Epithelial cell of esophagus (primary cell): Measurements from ENCODE around the gene KATNAL1.

Source experiments
- DNase-seq: peaks from one replicate; pipeline ENCODE4 v3.0.0; 2010; ENCODE audit warnings: low read depth
- H3K4me3 ChIP-seq: 2 replicates; pipeline ENCODE4 v1.5.1; 2011; ENCODE audit warnings: mild to moderate bottlenecking, low read length, control low read depth
- CTCF ChIP-seq: IDR thresholded peaks from 2 replicates; pipeline ENCODE4 v1.5.1; 2011; ENCODE audit warnings: low read depth, mild to moderate bottlenecking, low read length, control low read depth, inconsistent platforms; ENCODE audit not compliant: insufficient read depth; ENCODE audit errors: missing control alignments

KATNAL1 gene

DNA sequence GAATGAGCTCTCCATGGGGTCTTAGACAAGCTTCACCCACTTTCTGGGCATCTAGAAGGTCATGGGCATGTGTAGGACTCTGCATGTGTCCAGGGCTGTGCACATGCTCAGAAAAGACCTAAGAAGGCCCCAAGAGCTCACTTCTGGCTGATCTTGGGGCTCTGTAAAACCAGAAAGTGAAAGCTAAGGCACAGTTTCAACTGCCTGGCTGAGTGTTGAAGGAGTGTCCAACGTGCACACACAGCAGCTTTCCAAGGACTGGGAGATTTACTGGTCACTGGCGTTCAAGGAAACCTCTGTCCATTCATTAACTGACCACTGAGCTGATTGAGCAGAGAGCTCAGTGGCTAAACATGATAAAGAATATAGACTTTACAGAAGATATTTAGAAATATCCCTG lies 137.9 kb downstream of the KATNAL1 start:
- no peak overlapping the region for H3K4me3 ChIP-seq
- no peak for TF ChIP-seq CTCF
- no peak for DNase-seq

DNA sequence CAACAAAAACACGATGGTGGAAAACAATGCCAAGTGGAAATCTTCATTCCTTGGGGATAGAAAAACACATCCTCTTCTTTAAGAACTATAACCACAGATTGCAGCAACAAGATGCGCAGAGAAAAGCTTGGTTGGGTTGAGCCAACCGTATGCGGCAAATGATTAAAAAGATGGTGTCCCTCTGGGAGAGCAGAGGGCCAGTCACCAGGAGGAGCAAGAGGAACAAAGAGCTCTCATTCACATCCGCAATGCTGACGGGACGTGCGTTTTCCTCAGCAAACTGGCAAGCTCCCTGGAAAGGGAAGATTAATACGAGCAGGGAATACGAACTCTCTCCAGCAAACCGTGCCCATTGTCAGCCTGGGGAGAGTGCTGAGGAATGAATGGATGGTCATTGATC lies 141.6 kb downstream of the KATNAL1 start:
- no peak for TF ChIP-seq CTCF
- no peak for DNase-seq
- H3K4me3 ChIP-seq = no peak overlapping the region

DNA sequence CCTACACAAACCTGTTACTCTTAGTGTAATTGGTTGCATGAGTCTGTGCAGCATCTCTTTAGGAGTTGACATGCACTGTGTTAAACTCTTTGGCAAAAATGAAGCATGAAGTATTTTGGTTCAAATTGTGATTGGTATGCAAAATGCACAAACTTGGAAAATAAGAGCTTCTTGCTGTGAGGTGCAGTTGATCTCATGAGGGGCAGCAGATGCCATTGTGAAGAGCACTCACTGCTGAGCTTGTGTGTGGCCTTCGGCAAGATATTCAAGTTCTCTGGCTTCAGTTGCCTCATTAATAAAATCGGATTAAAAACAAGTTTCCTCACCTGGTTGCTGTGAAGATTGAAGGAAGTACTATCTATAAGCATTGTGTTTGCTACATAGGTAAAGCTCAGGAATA lies 142.3 kb downstream of the KATNAL1 start:
- H3K4me3 ChIP-seq = no peak overlapping the region
- no peak for DNase-seq
- TF ChIP-seq CTCF = no peak

DNA sequence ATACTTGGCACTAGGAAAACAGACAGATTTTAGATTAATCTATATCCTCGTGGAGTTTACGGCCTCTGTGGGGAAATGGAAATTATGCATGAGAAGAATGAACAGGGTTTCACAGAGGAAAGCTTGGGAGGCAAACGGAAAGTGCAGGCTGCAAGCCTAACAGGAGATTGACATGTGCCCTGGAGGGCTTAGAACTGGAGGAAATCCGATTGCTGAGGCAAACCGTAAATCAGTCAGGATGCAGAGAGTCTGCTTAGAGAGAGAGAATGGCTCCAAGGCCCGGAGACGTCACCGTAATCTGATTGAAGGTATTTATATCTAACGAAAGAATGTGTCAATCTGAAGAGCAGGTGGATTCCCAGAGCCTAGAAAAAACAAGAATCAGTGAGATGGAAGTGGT lies 143.2 kb downstream of the KATNAL1 start:
- H3K4me3 ChIP-seq = no peak overlapping the region
- TF ChIP-seq CTCF = no peak
- DNase-seq = no peak

GRCh38 chr13:30163441-30163840 lies 143.9 kb downstream of the KATNAL1 start:
- DNase-seq = no peak
- no peak for TF ChIP-seq CTCF
- H3K4me3 ChIP-seq = no peak overlapping the region

GRCh38 chr13:30159446-30159839 lies 147.9 kb downstream of the KATNAL1 start:
- no peak overlapping the region for H3K4me3 ChIP-seq
- TF ChIP-seq CTCF = no peak
- peak; percentile 50 for DNase-seq

DNA sequence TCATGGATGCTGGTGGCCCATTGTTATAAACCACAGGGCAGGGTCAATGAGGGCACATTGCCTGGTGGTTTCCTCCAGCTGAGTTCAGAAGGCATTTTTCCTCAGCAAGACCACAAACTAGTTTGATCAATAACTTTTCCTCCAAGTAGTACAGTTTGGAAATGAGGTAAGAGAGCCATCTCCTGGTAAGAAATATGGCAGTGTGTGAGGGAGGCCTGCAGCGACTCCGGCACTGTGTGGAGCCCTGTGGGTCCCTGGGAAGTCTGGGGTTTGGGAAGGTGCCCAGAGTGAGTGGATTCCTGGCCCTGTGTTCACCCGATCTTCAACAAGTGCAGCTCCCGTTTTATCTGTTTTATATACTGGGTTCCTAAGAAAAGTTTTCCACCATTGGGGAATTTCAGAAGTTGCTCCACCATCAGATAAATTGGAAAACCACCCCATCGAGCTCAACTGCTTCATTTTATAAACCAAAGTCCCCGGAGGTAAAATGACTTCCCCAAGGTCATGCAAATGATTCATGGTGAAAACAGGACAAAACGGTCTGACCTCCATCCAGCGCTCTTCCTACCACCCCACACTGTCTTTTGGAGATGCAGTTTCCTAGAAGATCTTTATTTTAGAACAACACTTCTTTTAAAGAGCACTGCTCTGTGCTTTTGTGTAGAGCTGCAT lies 148.4 kb downstream of the KATNAL1 start:
- TF ChIP-seq CTCF = peak; percentile 36
- peak; percentile 15 for DNase-seq
- no peak overlapping the region for H3K4me3 ChIP-seq
